Caco-2 (cell line): ENCODE measurements around the gene SDCBP2. TPM values are rescaled to one million over a fixed set of nuclear protein-coding genes. Genes with fewer than 3 reads are reported as not detected.

ENCODE experiments used
- BruUV-seq: library from RNA; stranded (reverse); fragments of 400-500 nt; replicated peaks from 2 replicates; lab custom pipeline; 2021; lab: Mats Ljungman, UMichigan
- CTCF ChIA-PET: fragments of 300-600 bp; sonication (Branson Sonifier 250); formaldehyde crosslinking; loops from one replicate; lab custom pipeline; 2022; ENCODE audit warnings: antibody characterized with exemption; lab: Charles Lee
- POLR2A ChIA-PET: fragments of 300-600 bp; sonication (Branson Sonifier 250); formaldehyde crosslinking; loops from one replicate; lab custom pipeline; 2022; ENCODE audit warnings: antibody characterized with exemption; lab: Charles Lee
- DNase-seq, 2 experiments: peaks; one replicate each; pipeline versions ENCODE4 v3.0.0 to v3.0.0-alpha.2; 2020 to 2022
- H3K27me3 ChIP-seq: replicated peaks from 2 replicates; pipeline ENCODE4 v1.6.0; 2011; ENCODE audit warnings: low read length; ENCODE audit not compliant: control insufficient read depth, insufficient read depth
- H3K36me3 ChIP-seq: 2 replicates; pipeline ENCODE4 v1.5.1; 2011; ENCODE audit warnings: low read length; ENCODE audit not compliant: control insufficient read depth, insufficient read depth
- H3K4me1 ChIP-seq: fragments of 250-450 bp; sonication (Bioruptor Pico); 2 replicates; pipeline ENCODE4 v1.5.1; 2020; ENCODE audit warnings: mild to moderate bottlenecking
- H3K4me3 ChIP-seq: 2 replicates; pipeline ENCODE4 v1.5.1; 2011; ENCODE audit warnings: low read depth, mild to moderate bottlenecking, control low read depth, low read length
- H3K9me3 ChIP-seq: fragments of 250-450 bp; sonication (Bioruptor Pico); 2 replicates; pipeline ENCODE4 v1.5.1; 2020; ENCODE audit warnings: mild to moderate bottlenecking, moderate library complexity
- H3K27ac Mint-ChIP-seq: one replicate; pipeline ENCODE4 v1.8.0; 2022; ENCODE audit warnings: mixed read lengths; ENCODE audit not compliant: unreplicated experiment
- H3K27me3 Mint-ChIP-seq: one replicate; pipeline ENCODE4 v1.8.0; 2022; ENCODE audit warnings: mixed read lengths; ENCODE audit not compliant: insufficient read depth, unreplicated experiment
- H3K36me3 Mint-ChIP-seq: one replicate; pipeline ENCODE4 v1.8.0; 2022; ENCODE audit warnings: mild to moderate bottlenecking, mixed read lengths; ENCODE audit not compliant: insufficient read depth, unreplicated experiment
- H3K4me1 Mint-ChIP-seq: one replicate; pipeline ENCODE4 v1.8.0; 2022; ENCODE audit warnings: low read depth, mixed read lengths; ENCODE audit not compliant: unreplicated experiment
- H3K4me3 Mint-ChIP-seq: one replicate; pipeline ENCODE4 v1.8.0; 2022; ENCODE audit warnings: mild to moderate bottlenecking, moderate library complexity, mixed read lengths; ENCODE audit not compliant: unreplicated experiment
- H3K9me3 Mint-ChIP-seq: one replicate; pipeline ENCODE4 v1.8.0; 2022; ENCODE audit warnings: mixed read lengths; ENCODE audit not compliant: unreplicated experiment
- CTCF ChIP-seq, 2 experiments: fragments of 200-600 bp in 1 of 2; IDR thresholded peaks; 1 replicate in 1 of 2; 2 replicates in 1 of 2; pipeline versions ENCODE4 v1.5.1 to v1.8.0; 2011 to 2022; ENCODE audit warnings: antibody characterized with exemption in 1 of 2, control low read depth in 1 of 2, inconsistent platforms in 1 of 2, low read depth in 1 of 2, low read length in 1 of 2, mild to moderate bottlenecking in 1 of 2, moderate library complexity in 1 of 2; ENCODE audit not compliant: insufficient read depth in 1 of 2, severe bottlenecking in 1 of 2, unreplicated experiment in 1 of 2
- intact Hi-C: fragments of 100-400 bp; cut with micrococcal nuclease; formaldehyde crosslinking; loops from one replicate; pipeline ENCODE4 v1.10.0; 2022; ENCODE audit not compliant: unreplicated experiment
- total RNA-seq: library from RNA; stranded (reverse); gene quantifications from 2 replicates; pipeline ENCODE4 v1.2.3, GENCODE V29; 2022

The SDCBP2 gene
- total RNA-seq, 1 experiment from 2014 or later, result 2.0 TPM

- TF ChIP-seq CTCF (IDR thresholded peaks at IDR 0.05; ENCODE audit: insufficient read depth in 1 of 2, low read depth in 1 of 2, low read length in 1 of 2, severe bottlenecking in 1 of 2, unreplicated experiment in 1 of 2), result no peak
- CTCF ChIA-PET, result no interaction called here
- no peak overlapping the region for H3K27ac Mint-ChIP-seq
- intact Hi-C loops, result no loop called here
- Histone ChIP-seq H3K27me3 (no peaks in the 10 kb centered on the region), H3K4me3 (no peak overlapping the region), H3K4me1 (no peaks in the 10 kb centered on the region), H3K36me3 (no peaks in the 10 kb centered on the region), H3K9me3 (no peaks in the 10 kb centered on the region)
- no peak overlapping the region for H3K4me3 Mint-ChIP-seq
- BruUV-seq, result no TSS peak
- H3K9me3 Mint-ChIP-seq, result no peaks in the 10 kb centered on the region
- no peaks in the 10 kb centered on the region for H3K4me1 Mint-ChIP-seq
- no peak for DNase-seq
- no peaks in the 10 kb centered on the region for H3K36me3 Mint-ChIP-seq
- peaks cover under 1% of the 10 kb centered on the region for H3K27me3 Mint-ChIP-seq
- POLR2A ChIA-PET, result no interaction called here
These were observed 55.6 kb downstream of the SDCBP2 start for GRCh38 chr20:1273366-1273765.

- Histone ChIP-seq H3K9me3 (no peaks in the 10 kb centered on the region), H3K4me3 (no peak overlapping the region), H3K27me3 (no peaks in the 10 kb centered on the region), H3K36me3 (no peaks in the 10 kb centered on the region), H3K4me1 (no peaks in the 10 kb centered on the region)
- POLR2A ChIA-PET, result no interaction called here
- Mint-ChIP-seq H3K9me3 (no peaks in the 10 kb centered on the region), H3K4me3 (no peak overlapping the region), H3K27me3 (peaks cover 3% of the 10 kb centered on the region), H3K27ac (no peak overlapping the region), H3K4me1 (no peaks in the 10 kb centered on the region), H3K36me3 (no peaks in the 10 kb centered on the region)
- no peak for TF ChIP-seq CTCF (IDR thresholded peaks at IDR 0.05; ENCODE audit: insufficient read depth in 1 of 2, low read depth in 1 of 2, low read length in 1 of 2, severe bottlenecking in 1 of 2, unreplicated experiment in 1 of 2)
- intact Hi-C loops, result no loop called here
- CTCF ChIA-PET, result no interaction called here
- DNase-seq, result no peak
- no TSS peak for BruUV-seq
These were observed 56.4 kb downstream of the SDCBP2 start for GRCh38 chr20:1272368-1273100.

GRCh38 chr20:1269850-1270249, 59.1 kb downstream of the SDCBP2 start:
- no peaks in the 10 kb centered on the region for H3K36me3 ChIP-seq
- ChIA-PET CTCF (no interaction called here), POLR2A (no interaction called here)
- no peaks in the 10 kb centered on the region for H3K4me1 ChIP-seq
- Mint-ChIP-seq H3K4me3 (no peak overlapping the region), H3K27me3 (peaks cover 3% of the 10 kb centered on the region), H3K27ac (no peak overlapping the region), H3K36me3 (no peaks in the 10 kb centered on the region), H3K4me1 (no peaks in the 10 kb centered on the region), H3K9me3 (no peaks in the 10 kb centered on the region)
- DNase-seq, result no peak
- no peaks in the 10 kb centered on the region for H3K9me3 ChIP-seq
- no TSS peak for BruUV-seq
- no peak overlapping the region for H3K4me3 ChIP-seq
- intact Hi-C loops, result loop anchor here (2.0 kb wide), 1 partner anchor 43 kb away; the partner anchor contains the start of gene RAD21L1
- no peaks in the 10 kb centered on the region for H3K27me3 ChIP-seq
- TF ChIP-seq CTCF (IDR thresholded peaks at IDR 0.05; ENCODE audit: insufficient read depth in 1 of 2, low read depth in 1 of 2, low read length in 1 of 2, severe bottlenecking in 1 of 2, unreplicated experiment in 1 of 2), result no peak
